Stimulated activated naive CD8-positive, alpha-beta T cell treated with anti-CD3 and anti-CD28 coated beads, Interleukin-15, Interleukin-2, amounts not matched to agents 100 ng/mL and 50 ng/mL, for 24 hours (primary cell): Measurements from ENCODE around the gene CACNB2.
"Not testable (repeated sequence)": the region's sequence is repeated elsewhere in the genome, so short reads cannot be mapped to it uniquely, and the experiment has no call there.

Source experiments
- H3K27ac Mint-ChIP-seq: one replicate; pipeline ENCODE4 v1.8.0; 2021; ENCODE audit warnings: mild to moderate bottlenecking, mixed read lengths
- H3K27me3 Mint-ChIP-seq: one replicate; pipeline ENCODE4 v1.8.0; 2021; ENCODE audit warnings: mixed read lengths
- H3K36me3 Mint-ChIP-seq: one replicate; pipeline ENCODE4 v1.8.0; 2021; ENCODE audit warnings: low read depth, mixed read lengths
- H3K4me1 Mint-ChIP-seq: one replicate; pipeline ENCODE4 v1.8.0; 2021; ENCODE audit warnings: low read depth, mixed read lengths
- H3K4me3 Mint-ChIP-seq: one replicate; pipeline ENCODE4 v1.8.0; 2021; ENCODE audit warnings: mild to moderate bottlenecking, mixed read lengths
- H3K9me3 Mint-ChIP-seq: one replicate; pipeline ENCODE4 v1.8.0; 2021; ENCODE audit warnings: mixed read lengths

CACNB2 gene

GRCh38 chr10:18565006-18565405 is 424.8 kb downstream of the CACNB2 start:
- H3K27ac Mint-ChIP-seq: no peak overlapping the region
- H3K4me1 Mint-ChIP-seq: no peaks in the 10 kb centered on the region
- no peaks in the 10 kb centered on the region for H3K36me3 Mint-ChIP-seq
- H3K4me3 Mint-ChIP-seq: no peak overlapping the region
- H3K27me3 Mint-ChIP-seq: no peaks in the 10 kb centered on the region
- H3K9me3 Mint-ChIP-seq: no peaks in the 10 kb centered on the region

GRCh38 chr10:18566177-18566576 is 426.0 kb downstream of the CACNB2 start:
- Mint-ChIP-seq H3K9me3 (no peaks in the 10 kb centered on the region), H3K4me3 (no peak overlapping the region), H3K4me1 (no peaks in the 10 kb centered on the region), H3K36me3 (no peaks in the 10 kb centered on the region), H3K27me3 (no peaks in the 10 kb centered on the region), H3K27ac (no peak overlapping the region)

GRCh38 chr10:18567343-18567856 is 427.2 kb downstream of the CACNB2 start:
- Mint-ChIP-seq H3K36me3 (no peaks in the 10 kb centered on the region), H3K4me3 (no peak overlapping the region), H3K27ac (no peak overlapping the region), H3K4me1 (no peaks in the 10 kb centered on the region), H3K27me3 (no peaks in the 10 kb centered on the region), H3K9me3 (no peaks in the 10 kb centered on the region)

- not testable (repeated sequence) for H3K4me1 Mint-ChIP-seq, H3K27me3 Mint-ChIP-seq, H3K9me3 Mint-ChIP-seq, H3K27ac Mint-ChIP-seq, H3K4me3 Mint-ChIP-seq, H3K36me3 Mint-ChIP-seq
Observed at GRCh38 chr10:18570386-18570785, 430.2 kb downstream of the CACNB2 start.

- Mint-ChIP-seq H3K27me3 (no peaks in the 10 kb centered on the region), H3K36me3 (peaks cover 16% of the 10 kb centered on the region), H3K4me3 (no peak overlapping the region), H3K4me1 (no peaks in the 10 kb centered on the region), H3K9me3 (peaks cover 5% of the 10 kb centered on the region), H3K27ac (no peak overlapping the region)
Observed at GRCh38 chr10:18571076-18571475, 430.9 kb downstream of the CACNB2 start.

- Mint-ChIP-seq H3K9me3 (peaks cover 5% of the 10 kb centered on the region), H3K36me3 (peaks cover 21% of the 10 kb centered on the region), H3K27me3 (no peaks in the 10 kb centered on the region), H3K4me1 (no peaks in the 10 kb centered on the region), H3K4me3 (no peak overlapping the region), H3K27ac (no peak overlapping the region)
Observed at GRCh38 chr10:18571780-18572179, 431.6 kb downstream of the CACNB2 start.

GRCh38 chr10:18572959-18573561 is 432.8 kb downstream of the CACNB2 start:
- Mint-ChIP-seq H3K4me1 (no peaks in the 10 kb centered on the region), H3K36me3 (peaks cover 32% of the 10 kb centered on the region), H3K27me3 (no peaks in the 10 kb centered on the region), H3K9me3 (peaks cover 5% of the 10 kb centered on the region), H3K27ac (no peak overlapping the region), H3K4me3 (no peak overlapping the region)

- Mint-ChIP-seq H3K9me3 (peaks cover 15% of the 10 kb centered on the region), H3K4me3 (no peak overlapping the region), H3K4me1 (no peaks in the 10 kb centered on the region), H3K27ac (no peak overlapping the region), H3K36me3 (peaks cover 62% of the 10 kb centered on the region), H3K27me3 (no peaks in the 10 kb centered on the region)
Observed at GRCh38 chr10:18576586-18576985, 436.4 kb downstream of the CACNB2 start.

GRCh38 chr10:18577823-18578685 is 437.8 kb downstream of the CACNB2 start:
- Mint-ChIP-seq H3K9me3 (peaks cover 15% of the 10 kb centered on the region), H3K4me1 (peaks cover 4% of the 10 kb centered on the region), H3K27me3 (no peaks in the 10 kb centered on the region), H3K27ac (no peak overlapping the region), H3K4me3 (no peak overlapping the region), H3K36me3 (peaks cover 77% of the 10 kb centered on the region)

GRCh38 chr10:18582803-18583202 is 442.6 kb downstream of the CACNB2 start:
- Mint-ChIP-seq H3K27ac (no peak overlapping the region), H3K9me3 (peaks cover 9% of the 10 kb centered on the region), H3K36me3 (peaks cover 90% of the 10 kb centered on the region), H3K4me3 (no peak overlapping the region), H3K4me1 (peaks cover 12% of the 10 kb centered on the region), H3K27me3 (no peaks in the 10 kb centered on the region)

GRCh38 chr10:18583575-18584270 is 443.5 kb downstream of the CACNB2 start:
- Mint-ChIP-seq H3K27me3 (no peaks in the 10 kb centered on the region), H3K4me1 (peaks cover 12% of the 10 kb centered on the region), H3K4me3 (no peak overlapping the region), H3K9me3 (peaks cover 7% of the 10 kb centered on the region), H3K36me3 (peaks cover 89% of the 10 kb centered on the region), H3K27ac (no peak overlapping the region)

GRCh38 chr10:18586637-18587036 is 446.4 kb downstream of the CACNB2 start:
- H3K4me1 Mint-ChIP-seq: peaks cover 12% of the 10 kb centered on the region
- peaks cover 12% of the 10 kb centered on the region for H3K9me3 Mint-ChIP-seq

GRCh38 chr10:18591141-18591540 is 450.9 kb downstream of the CACNB2 start:
- not testable (repeated sequence) for H3K27ac Mint-ChIP-seq, H3K27me3 Mint-ChIP-seq, H3K4me3 Mint-ChIP-seq, H3K4me1 Mint-ChIP-seq
- Mint-ChIP-seq H3K9me3 (peaks cover 12% of the 10 kb centered on the region), H3K36me3 (peaks cover 85% of the 10 kb centered on the region)

More at GRCh38 chr10:18586637-18587036, 446.4 kb downstream of the CACNB2 start:
- H3K27ac Mint-ChIP-seq, H3K4me3 Mint-ChIP-seq, H3K27me3 Mint-ChIP-seq: not testable (repeated sequence)
- H3K36me3 Mint-ChIP-seq: peaks cover 91% of the 10 kb centered on the region
